GM12878 (cell line): ENCODE results near the gene OR1F1.

Source experiments
- CHD2 ChIP-seq: IDR thresholded peaks from 2 replicates; pipeline ENCODE4 v1.6.1; 2011; ENCODE audit warnings: low read depth, low read length, improper control_type of control experiment, borderline replicate concordance
- POLR2AphosphoS5 ChIP-seq: IDR thresholded peaks from 2 replicates; pipeline ENCODE4 v1.6.1; 2011; ENCODE audit warnings: mild to moderate bottlenecking, low read length, inconsistent platforms
- RFX5 ChIP-seq: IDR thresholded peaks from 2 replicates; pipeline ENCODE4 v1.6.1; 2011; ENCODE audit warnings: low read depth, low read length, improper control_type of control experiment
- TAF1 ChIP-seq: IDR thresholded peaks from 2 replicates; pipeline ENCODE4 v1.6.1; 2011; ENCODE audit warnings: mild to moderate bottlenecking, low read depth, low read length, borderline replicate concordance
- TF ChIP-seq, protein P1 (sequence below), 3 experiments: IDR thresholded peaks in 2 of 3; conservative IDR thresholded peaks in 1 of 3; 2 replicates each; pipeline ENCODE4 v1.5.1; 2011; ENCODE audit warnings: low read depth in 3 of 3, low read length in 3 of 3, mild to moderate bottlenecking in 3 of 3, control low read depth in 2 of 3, moderate library complexity in 2 of 3, inconsistent platforms in 1 of 3, mixed read lengths in 1 of 3; ENCODE audit not compliant: control insufficient read depth in 2 of 3, insufficient read depth in 1 of 3; ENCODE audit errors: extremely low read depth in 1 of 3
- TF ChIP-seq, protein P2 (sequence below): fragments of 450-650 bp; formaldehyde crosslinking; IDR thresholded peaks from 2 replicates; pipeline ENCODE4 v1.4.0; 2022; ENCODE audit warnings: mild to moderate bottlenecking, moderate library complexity
- TF ChIP-seq, protein P3 (sequence below): IDR thresholded peaks from 2 replicates; pipeline ENCODE4 v1.6.1; 2011; ENCODE audit warnings: borderline replicate concordance, low read depth, mild to moderate bottlenecking, moderate library complexity, low read length; ENCODE audit not compliant: insufficient read depth, poor library complexity, severe bottlenecking
- TF ChIP-seq, protein P4 (sequence below): fragments of 450-650 bp; IDR thresholded peaks from 2 replicates; pipeline ENCODE4 v1.6.1; 2014; ENCODE audit warnings: mild to moderate bottlenecking

DNA sequence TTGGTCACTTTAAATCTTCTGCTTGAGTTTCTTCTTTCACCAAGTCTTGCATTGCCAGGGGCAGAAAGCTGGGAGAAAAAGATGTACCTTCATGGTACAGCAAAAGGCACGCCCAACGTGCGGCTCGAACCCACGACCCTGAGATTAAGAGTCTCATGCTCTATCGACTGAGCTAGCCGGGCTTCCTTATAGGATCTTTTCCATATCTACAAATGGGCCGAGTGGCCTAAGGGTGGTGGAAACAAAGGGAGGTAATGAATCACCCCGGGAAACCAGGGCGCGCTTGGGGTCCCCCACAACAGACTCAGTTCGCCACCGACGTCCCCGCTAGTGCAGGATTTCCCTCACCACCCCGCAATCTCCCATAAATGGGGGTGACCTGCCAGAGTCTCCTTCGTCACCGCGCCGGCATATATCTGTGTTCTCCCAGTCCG, 7.5 kb upstream of the OR1F1 start:
- TF ChIP-seq RFX5 = no peak
- TF ChIP-seq, protein P1, sequence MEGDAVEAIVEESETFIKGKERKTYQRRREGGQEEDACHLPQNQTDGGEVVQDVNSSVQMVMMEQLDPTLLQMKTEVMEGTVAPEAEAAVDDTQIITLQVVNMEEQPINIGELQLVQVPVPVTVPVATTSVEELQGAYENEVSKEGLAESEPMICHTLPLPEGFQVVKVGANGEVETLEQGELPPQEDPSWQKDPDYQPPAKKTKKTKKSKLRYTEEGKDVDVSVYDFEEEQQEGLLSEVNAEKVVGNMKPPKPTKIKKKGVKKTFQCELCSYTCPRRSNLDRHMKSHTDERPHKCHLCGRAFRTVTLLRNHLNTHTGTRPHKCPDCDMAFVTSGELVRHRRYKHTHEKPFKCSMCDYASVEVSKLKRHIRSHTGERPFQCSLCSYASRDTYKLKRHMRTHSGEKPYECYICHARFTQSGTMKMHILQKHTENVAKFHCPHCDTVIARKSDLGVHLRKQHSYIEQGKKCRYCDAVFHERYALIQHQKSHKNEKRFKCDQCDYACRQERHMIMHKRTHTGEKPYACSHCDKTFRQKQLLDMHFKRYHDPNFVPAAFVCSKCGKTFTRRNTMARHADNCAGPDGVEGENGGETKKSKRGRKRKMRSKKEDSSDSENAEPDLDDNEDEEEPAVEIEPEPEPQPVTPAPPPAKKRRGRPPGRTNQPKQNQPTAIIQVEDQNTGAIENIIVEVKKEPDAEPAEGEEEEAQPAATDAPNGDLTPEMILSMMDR (IDR thresholded peaks at IDR 0.05 in 2 of 3, conservative IDR thresholded peaks at IDR 0.05 in 1 of 3; ENCODE audit: control insufficient read depth in 2 of 3, extremely low read depth in 1 of 3, insufficient read depth in 1 of 3, low read depth in 3 of 3, low read length in 3 of 3) = no peak
- TF ChIP-seq, protein P2, sequence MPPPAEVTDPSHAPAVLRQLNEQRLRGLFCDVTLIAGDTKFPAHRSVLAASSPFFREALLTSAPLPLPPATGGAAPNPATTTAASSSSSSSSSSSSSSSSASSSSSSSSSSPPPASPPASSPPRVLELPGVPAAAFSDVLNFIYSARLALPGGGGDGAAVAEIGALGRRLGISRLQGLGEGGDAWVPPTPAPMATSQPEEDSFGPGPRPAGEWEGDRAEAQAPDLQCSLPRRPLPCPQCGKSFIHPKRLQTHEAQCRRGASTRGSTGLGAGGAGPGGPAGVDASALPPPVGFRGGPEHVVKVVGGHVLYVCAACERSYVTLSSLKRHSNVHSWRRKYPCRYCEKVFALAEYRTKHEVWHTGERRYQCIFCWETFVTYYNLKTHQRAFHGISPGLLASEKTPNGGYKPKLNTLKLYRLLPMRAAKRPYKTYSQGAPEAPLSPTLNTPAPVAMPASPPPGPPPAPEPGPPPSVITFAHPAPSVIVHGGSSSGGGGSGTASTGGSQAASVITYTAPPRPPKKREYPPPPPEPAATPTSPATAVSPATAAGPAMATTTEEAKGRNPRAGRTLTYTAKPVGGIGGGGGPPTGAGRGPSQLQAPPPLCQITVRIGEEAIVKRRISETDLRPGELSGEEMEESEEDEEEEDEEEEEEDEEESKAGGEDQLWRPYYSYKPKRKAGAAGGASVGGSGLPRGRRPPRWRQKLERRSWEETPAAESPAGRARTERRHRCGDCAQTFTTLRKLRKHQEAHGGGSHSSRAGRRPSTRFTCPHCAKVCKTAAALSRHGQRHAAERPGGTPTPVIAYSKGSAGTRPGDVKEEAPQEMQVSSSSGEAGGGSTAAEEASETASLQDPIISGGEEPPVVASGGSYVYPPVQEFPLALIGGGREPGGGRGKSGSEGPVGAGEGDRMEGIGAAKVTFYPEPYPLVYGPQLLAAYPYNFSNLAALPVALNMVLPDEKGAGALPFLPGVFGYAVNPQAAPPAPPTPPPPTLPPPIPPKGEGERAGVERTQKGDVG (CRISPR knock-in tag) = no peak
- TF ChIP-seq, protein P3, sequence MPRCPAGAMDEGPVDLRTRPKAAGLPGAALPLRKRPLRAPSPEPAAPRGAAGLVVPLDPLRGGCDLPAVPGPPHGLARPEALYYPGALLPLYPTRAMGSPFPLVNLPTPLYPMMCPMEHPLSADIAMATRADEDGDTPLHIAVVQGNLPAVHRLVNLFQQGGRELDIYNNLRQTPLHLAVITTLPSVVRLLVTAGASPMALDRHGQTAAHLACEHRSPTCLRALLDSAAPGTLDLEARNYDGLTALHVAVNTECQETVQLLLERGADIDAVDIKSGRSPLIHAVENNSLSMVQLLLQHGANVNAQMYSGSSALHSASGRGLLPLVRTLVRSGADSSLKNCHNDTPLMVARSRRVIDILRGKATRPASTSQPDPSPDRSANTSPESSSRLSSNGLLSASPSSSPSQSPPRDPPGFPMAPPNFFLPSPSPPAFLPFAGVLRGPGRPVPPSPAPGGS = no peak
- TF ChIP-seq POLR2AphosphoS5 = no peak
- TF ChIP-seq CHD2 = no peak
- TF ChIP-seq TAF1 = no peak
- TF ChIP-seq, protein P4, sequence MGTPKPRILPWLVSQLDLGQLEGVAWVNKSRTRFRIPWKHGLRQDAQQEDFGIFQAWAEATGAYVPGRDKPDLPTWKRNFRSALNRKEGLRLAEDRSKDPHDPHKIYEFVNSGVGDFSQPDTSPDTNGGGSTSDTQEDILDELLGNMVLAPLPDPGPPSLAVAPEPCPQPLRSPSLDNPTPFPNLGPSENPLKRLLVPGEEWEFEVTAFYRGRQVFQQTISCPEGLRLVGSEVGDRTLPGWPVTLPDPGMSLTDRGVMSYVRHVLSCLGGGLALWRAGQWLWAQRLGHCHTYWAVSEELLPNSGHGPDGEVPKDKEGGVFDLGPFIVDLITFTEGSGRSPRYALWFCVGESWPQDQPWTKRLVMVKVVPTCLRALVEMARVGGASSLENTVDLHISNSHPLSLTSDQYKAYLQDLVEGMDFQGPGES = no peak
